ENCODE measurements around the gene SFXN3.
"Not testable (repeated sequence)": the region's sequence is repeated elsewhere in the genome, so short reads cannot be mapped to it uniquely, and the experiment has no call there.

Gene SFXN3

DNA sequence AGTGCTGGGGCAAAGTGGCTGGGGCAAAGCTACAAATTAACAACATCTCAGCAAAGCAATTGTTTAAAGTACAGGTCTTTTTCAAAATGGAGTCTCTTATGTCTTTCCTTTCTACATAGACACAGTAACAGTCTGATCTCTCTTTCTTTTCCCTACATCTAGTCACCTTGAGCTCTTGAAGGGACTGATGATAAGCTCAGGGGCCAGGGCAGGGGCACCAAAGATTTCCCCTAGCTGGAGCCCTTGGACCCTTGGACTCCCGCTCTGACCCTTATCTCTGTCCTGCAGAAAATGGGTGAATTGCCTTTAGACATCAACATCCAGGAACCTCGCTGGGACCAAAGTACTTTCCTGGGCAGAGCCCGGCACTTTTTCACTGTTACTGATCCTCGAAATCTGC is 3.4 kb downstream of the SFXN3 start:
- in situ Hi-C loops (cut with MboI; ENCODE audit: low sequenced_read_pairs): not testable (repeated sequence)

DNA sequence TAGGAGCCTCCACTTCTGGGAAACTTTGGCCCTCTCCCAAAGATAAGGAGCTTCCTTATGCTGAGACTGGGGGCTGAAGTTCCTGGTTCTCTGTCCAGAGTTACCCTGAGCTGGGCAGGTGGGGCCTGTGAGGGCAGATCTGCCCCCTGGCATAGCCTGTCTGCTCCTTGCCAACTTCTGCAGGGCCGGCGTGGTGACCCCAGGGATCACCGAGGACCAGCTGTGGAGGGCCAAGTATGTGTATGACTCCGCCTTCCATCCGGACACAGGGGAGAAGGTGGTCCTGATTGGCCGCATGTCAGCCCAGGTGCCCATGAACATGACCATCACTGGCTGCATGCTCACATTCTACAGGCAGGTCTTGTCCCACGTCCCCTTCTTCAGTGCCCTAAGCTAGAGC is 4.3 kb downstream of the SFXN3 start:
- in situ Hi-C loops (cut with MboI; ENCODE audit: low sequenced_read_pairs): no loop called here

DNA sequence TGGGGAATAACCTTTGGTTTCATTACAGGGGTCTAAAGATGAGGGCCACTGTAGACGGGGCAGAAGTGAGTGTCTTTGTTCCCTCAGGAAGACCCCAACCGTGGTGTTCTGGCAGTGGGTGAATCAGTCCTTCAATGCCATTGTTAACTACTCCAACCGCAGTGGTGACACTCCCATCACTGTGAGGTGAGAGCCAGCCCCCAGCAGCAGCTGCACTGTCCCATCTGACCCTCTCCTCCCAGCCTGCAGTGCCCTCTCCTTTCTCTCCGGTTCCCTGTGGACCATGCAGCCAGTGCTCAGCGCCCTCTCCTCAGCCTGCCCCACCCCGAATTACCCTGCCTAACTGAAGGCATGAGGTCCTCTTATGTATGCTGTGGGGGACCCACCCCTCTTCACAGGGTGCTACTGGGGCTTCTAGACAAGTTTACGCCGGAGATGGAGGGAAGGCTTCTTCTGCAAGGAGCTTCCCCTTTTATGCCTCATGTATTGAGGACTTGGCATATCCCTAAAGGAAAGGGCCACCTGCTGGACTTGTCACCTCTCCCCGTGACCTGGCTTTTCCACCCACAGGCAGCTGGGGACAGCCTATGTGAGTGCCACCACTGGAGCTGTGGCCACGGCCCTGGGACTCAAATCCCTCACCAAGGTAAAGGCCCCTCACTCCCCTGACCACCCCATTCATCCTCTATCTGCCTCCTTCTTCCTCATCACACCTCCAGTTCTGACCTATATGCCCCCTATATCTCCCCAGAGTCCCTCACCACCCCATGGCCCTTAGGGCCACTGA is 5.1 kb downstream of the SFXN3 start:
- in situ Hi-C loops (cut with MboI; ENCODE audit: low sequenced_read_pairs): no loop called here

DNA sequence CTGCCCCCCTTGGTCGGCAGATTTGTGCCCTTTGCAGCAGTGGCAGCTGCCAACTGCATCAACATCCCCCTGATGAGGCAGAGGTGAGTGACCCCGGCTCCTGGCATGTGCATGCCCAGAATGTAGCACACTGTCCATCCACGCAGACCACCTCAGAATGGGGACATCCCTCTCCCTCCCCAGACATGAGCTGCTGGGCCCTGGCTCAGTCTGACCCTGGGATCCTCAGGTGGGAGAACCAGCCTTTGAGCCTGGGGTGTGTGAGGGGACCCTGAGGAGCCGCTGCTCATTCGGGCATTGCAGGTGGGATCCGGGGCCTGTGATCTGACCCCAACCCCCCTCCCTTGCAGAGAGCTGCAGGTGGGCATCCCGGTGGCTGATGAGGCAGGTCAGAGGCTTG is 5.7 kb downstream of the SFXN3 start:
- in situ Hi-C loops (cut with MboI; ENCODE audit: low sequenced_read_pairs): no loop called here

DNA sequence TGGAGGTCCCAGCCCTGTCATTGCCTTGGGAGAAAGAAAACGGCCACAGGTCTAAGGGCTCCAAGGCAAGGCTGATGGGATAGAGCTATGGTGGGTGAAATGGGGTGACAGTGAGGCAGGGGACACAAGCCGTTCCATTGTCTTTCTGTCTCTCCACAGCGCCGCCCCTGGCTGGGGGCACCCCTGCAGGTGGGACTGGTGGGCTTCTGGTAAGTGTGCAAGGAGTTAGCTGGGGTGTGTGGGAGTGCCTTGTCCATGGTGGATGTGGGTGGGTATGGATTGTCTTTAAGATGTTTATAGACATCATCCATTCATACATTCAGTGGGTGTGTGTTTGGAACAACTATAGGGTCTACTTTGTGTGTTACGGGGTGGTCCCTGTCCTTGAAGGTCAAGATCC is 7.5 kb downstream of the SFXN3 start:
- in situ Hi-C loops (cut with MboI; ENCODE audit: low sequenced_read_pairs): no loop called here

DNA sequence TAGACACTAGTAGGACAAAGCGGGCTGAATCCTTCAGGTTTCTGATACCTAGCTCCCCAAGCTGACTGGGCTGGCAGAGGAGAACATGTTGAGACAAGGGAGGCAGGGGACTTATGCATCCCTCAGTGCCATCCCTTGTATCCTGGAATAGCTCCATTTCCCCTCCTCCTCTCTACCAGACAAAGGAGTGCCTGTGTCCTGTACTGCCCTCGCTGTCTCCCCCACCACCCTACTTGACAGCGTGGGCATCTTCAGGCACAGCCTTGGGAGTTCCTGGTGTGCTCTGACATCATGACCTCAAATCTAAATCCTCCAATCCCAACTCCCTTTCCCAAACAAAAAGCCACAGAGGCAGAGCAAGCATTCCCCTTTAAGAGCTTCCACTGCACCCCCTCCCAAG is 9.0 kb downstream of the SFXN3 start:
- in situ Hi-C loops (cut with MboI; ENCODE audit: low sequenced_read_pairs): no loop called here

DNA sequence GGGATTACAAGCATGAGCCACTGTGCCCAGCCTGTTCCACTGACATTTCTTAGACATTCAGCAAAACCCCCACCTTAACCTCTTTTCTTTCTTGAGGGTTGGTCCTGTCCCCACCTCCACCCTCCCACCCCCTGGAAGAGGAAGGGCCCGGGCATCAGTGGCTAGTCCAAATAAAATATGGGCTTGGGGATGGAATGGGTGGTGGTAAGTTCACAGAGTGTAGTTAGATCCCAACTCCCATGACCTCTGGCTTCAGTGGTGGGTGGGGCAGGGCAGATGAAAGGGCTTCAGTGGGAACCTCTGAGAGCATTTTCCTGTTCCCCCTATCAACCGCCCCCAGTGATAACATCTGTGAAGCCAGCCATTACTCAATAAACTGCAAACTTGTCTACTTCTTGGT is 9.8 kb downstream of the SFXN3 start:
- in situ Hi-C loops (cut with MboI; ENCODE audit: low sequenced_read_pairs): no loop called here

DNA sequence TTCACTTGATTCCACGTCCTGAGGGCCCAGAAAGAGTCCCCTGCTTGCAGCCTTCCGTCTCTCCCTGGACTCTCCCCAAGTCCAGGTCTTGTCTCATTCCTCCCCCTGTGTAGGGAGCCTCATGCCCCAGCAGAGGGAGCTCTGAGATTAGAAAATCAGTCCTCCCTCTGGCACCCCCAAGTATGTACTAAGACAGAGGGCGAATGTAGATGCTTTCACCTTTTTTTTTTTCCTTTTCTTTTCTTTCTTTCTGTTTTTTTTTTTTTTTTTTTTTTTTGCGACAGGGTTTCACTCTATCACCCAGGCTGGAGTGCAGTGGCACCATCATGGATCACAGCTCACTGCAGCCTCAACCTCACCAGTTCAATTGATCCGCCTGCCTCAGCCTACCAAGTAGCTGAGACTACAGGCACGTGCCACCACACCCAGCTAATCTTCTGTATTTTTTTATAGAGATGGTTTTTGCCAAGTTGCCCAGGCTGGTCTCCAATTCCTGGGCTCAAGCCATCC is 10.3 kb downstream of the SFXN3 start:
- in situ Hi-C loops (cut with MboI; ENCODE audit: low sequenced_read_pairs): no loop called here

DNA sequence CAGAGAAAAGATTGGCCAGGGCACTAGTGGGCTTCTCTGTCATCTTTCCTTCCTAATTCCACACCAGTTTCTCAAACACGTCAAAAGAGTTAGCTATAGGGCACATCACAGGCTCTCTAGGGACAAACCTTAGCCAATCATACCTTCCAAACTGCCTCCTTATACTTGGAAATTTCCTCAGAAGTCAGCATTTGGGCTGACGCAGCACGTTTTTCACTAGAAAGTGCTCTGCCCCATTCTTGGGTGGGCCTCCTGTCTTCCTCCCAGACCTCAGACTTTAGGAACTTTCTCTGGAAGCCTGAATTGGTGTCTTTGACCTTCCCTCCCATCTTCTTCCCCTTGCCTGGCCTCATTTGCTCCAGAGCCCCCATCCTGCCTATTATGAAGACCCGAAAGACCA is 11.1 kb downstream of the SFXN3 start:
- in situ Hi-C loops (cut with MboI; ENCODE audit: low sequenced_read_pairs): no loop called here

DNA sequence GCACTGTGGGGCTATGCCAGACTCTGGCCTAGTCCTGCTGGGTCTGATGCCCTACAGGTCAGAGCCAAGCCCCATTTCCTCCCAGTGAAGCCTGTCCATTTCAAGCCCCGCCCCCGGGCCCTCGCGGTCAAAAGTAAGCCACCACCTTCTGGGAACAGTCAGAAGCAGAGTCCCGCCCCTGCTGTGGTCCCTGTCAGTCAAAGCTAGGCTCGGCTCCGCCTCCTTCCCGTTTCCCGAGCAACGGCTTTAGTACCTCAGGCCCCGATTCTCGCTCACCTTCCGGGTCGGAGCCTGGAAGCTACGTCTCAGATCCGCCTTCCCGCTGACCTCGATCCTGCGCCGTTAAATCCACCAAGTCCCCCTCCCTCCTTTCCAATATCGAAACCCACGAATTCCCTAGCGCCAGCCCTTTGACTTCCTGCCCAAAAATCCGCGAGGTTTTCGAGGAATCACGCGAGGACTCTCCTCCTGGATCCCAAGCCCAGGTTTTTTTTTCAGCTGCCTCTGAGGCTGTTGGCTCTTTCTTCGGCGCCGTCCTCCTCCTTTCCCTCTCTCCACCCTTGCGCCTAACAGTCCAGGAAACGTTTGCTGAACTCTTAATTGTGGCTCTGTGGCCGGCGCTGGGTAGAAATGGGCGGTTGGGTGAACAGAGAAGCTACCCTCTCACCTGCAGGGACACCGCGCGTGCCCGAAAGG is 11.8 kb downstream of the SFXN3 start:
- in situ Hi-C loops (cut with MboI; ENCODE audit: low sequenced_read_pairs): no loop called here

DNA sequence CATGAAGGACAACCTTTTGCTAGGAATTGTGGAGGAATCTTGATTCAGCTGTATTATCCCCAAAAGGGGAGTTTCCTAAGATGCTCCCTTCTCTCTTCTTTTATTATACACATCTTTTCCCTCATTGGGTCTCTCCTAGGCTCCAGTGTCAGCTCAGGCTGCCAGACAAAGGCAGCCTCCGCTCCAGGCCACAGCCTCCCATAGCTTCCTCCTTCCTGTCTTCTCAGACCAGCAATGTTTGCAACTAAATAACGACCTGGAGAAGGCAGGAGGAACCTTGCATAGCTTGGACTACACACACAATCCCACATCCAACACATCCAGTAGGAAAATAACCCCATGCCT is 12.3 kb downstream of the SFXN3 start:
- in situ Hi-C loops (cut with MboI; ENCODE audit: low sequenced_read_pairs): no loop called here

DNA sequence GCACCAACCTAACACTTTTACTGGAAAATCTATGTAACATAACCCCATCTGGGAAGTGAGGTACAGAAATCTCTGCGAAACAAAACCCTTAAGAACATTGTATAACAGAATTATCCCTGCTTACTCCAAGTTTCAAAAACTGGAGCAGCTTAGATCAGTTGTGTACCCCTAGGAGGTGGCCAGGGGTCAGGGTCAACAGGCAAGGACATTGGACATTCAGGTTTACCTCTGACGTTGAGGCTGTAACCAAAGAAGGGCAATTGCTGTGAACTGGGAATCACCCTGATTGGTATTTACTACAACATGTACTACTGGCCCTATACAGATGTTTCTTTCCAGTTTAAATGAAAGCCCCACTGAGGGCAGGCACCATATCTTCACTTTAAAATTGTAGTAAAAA is 13.1 kb downstream of the SFXN3 start:
- in situ Hi-C loops (cut with MboI; ENCODE audit: low sequenced_read_pairs): no loop called here

DNA sequence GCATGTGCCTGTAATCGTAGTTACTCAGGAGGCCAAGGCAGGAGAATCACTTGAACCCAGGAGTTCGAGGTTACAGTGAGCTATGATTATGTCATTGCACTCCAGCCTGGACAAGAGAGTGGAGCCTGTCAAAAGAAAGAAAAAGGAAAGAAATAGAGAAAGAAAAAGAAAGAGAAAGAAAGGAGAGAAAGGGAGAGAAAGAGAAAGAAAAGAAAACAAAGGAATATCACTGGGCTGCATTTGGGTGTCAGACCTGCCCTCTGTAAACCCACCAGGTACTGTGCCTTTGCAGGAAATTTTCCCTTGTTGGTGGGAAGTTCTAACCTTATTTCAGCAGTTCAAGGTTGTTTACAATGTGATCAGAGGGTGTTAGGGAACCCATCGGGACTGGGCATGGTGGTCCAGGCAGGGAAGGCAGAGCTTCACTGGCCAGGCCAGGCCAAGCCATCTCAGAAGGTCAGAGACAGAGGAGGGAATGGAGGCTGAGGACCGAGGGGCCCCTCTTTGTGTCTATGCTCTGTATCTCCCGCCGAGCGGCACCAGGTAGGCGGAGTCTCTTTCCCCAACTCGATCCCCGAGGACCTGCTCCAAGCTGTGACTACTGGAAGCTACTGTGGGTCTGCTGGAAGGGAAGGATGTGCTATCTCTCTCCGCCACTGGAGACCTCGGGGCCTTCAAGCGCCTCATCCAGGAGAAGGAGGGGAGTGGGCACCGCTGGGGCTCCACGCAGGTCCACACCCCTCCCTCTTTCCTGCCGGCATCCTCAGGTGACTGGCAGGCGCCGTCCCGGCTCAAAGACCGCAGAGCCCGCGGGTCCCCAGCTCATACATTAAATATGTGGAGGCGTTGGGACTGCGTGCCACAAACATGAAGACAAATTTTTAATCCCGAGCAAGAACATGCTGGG is 15.6 kb downstream of the SFXN3 start:
- in situ Hi-C loops (cut with MboI; ENCODE audit: low sequenced_read_pairs): no loop called here

DNA sequence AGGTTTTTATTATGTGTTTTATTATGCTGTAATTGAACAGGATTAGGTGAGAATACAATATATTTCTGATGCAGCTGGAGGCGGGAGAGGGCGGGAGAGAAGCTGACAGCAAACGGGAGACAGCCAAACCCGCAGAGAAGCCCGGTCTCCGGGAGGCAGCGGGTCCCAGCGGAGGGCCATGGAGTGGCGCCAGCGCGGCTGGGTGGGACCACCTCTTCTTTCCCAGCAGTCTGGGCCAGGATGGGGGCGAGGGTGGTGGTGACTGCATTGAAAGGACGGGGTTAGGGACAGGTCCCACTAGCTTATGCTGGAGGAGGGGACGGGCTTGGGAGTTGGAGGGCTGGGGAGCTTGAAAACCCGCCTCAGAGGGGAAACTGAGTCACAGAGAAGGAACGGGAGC is 16.2 kb downstream of the SFXN3 start:
- in situ Hi-C loops (cut with MboI; ENCODE audit: low sequenced_read_pairs): no loop called here

DNA sequence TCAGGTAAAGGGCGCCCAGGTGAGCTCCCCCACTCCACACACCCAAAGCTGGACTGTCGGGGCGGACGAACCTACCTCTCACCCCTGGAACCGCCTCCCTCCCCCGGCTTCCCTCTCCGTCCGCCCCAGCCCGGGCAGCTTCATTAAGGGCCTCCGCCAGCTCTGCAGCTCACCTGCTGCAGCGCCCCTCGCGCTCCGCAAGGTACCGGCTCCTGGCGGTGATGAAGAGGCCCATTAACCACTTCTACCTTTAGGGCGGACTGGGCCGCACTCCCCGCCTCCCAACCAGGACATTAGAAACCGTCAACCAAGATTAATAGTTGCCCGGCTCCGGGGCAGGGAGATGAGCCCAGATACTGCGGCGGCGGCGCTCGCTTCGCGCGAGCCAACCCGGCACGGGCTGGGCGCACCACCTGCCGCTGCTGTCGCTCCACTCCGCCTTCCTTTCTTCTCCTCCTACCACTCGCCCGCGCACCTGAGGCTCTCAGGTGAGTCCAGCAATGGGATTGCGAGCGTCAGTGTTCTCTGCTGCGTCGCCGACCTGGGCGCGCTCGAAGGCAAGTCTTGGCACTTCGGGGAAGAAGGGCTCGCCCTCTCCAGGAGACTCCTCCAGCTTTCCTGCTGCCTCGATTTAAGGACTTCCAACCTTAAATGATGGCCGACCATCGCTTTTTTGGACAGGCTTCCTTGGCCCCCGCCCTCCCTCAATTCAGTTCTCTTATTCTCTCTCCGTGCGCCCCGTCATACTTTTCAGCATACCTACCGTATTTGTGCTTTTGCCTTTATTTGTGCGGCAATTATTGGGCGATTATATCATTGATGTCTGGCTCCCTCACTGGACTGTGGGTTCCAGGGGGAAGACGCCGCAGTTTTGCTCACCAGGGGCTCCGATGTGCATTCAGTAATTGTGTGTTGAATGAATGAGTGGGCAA is 17.2 kb downstream of the SFXN3 start:
- in situ Hi-C loops (cut with MboI; ENCODE audit: low sequenced_read_pairs): no loop called here

DNA sequence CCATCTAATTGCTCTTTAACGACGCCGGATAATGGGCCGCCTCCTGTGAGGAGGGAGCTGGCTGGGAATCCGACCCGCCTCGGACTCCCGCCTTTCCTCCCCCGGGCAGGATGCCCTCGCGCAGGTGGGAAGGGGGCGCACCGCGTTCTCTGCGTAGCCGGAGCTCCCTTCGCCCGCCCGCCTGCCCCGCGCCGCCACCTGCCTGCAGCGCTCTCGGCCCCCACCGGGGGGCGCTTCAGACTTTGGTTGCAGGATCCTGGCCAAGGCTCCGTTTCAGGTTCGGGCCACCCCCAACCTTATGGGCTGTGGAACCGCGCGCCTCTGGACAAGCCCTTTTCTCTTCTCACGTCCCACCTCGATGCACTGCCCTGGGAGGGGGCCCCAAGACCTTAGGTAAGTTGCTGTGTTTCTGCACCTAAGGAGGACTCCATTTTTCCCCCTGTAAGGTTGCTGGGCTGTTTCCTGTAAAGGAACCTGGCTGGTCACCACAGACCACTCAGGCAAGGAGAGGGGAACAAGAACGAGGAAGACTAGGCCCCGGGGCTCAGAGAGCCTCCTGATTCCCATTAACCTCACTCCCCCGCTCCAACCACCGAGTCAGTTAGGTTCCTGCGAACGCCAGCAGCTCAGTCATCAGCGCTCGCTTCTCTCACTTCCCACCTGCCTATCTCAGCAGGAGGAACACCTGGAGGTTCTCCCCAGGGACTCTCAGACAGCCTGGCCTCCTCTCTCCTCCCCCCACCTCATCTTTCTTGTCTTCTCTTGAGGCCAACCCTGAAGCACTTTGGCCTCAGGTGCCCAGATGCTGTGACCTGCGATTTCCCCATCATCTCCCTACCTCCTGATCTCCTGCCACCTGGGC is 19.4 kb downstream of the SFXN3 start:
- in situ Hi-C loops (cut with MboI; ENCODE audit: low sequenced_read_pairs): no loop called here

DNA sequence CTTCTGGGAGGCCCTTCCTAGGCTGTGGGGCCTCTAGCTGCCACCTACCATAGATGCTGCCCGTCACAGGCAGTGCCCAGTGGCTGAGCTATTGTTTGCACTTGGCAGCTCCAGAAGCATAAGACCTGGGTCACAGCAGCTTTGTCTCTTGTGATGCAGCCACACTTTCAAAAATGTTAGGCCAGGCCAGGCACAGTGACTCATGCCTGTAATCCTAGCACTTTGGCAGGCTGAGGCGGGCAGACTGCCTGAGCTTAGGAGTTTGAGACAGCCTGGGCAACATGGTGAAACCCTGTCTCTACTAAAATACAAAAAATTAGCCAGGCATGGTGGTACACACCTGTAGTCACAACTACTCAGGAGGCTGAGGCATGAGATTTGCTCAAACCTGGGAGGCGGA is 21.3 kb downstream of the SFXN3 start:
- in situ Hi-C loops (cut with MboI; ENCODE audit: low sequenced_read_pairs): no loop called here

DNA sequence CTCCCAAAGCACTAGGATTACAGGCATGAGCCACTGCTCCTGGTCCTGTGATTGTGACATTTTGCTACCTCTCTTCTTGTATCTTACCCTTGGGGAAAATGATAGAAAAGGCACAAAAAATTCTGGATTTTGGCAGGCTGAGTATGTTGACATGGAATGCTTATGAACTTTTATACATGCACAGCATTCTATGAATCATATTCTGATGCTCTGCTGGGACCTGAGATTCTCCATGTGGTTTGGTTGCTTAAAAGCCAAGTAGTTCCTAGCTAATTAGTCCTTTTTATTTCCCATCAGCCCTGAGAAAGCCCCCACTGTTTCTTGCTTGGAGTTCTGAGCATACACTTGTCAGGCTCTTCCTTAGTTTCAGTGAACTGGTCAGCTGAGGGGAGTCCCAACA is 22.5 kb downstream of the SFXN3 start:
- in situ Hi-C loops (cut with MboI; ENCODE audit: low sequenced_read_pairs): no loop called here

DNA sequence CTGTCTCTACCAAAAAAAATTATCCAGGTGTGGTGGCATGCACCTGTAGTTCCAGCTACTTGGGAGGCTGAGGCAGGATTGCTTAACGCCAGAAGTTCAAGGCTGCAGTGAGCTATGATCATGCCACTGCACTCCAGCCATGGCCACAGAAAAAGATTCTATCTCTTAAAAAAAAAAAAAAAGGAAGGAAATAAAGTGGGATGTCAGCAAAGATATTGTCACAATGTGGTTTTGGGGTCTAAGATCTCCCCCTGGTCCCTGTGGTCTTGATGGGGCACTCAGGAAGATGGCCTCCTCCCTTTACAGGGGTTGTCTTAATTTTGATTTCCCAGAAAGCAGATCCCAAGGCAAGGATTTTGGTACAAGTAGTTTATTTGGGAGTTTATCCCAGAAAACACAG is 23.3 kb downstream of the SFXN3 start:
- in situ Hi-C loops (cut with MboI; ENCODE audit: low sequenced_read_pairs): no loop called here

DNA sequence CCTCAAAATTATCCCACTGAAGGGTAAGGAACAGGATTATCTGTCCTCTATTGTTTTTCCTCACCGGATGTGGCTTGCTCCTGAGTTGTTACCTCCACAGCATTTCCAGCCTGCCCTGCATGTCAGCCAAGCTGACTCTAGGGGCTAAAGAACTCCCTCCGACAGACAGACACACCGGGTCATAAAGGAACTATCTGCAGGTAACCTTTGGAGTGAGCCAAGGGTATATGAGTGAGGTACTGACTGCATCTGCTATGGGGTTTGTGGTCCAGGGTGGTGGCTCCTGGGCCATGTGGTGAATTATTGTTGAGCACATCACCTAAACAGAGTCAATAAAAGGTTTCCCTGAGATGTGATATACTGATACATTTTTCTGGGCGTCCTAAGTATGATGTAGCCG is 23.8 kb downstream of the SFXN3 start:
- in situ Hi-C loops (cut with MboI; ENCODE audit: low sequenced_read_pairs): no loop called here

Measured in HL-60/S4 treated with phorbol 12-myristate 13-acetate at 8.2 ng/mL for 4 days and 3 days (cell line).